Cortex of kidney (tissue), 1 donor: Measurements from ENCODE around the gene DONSON.

Source experiments
- DNase-seq: peaks from one replicate; lab custom pipeline; 2025; lab: John Stamatoyannopoulos, UW

The DONSON gene

GRCh38 chr21:33541105-33541711 is 47.3 kb downstream of the DONSON start:
- DNase-seq, result no peak

- DNase-seq, result no peak
Measured at GRCh38 chr21:33540711-33541104, 47.8 kb downstream of the DONSON start.

GRCh38 chr21:33539616-33540015 is 48.9 kb downstream of the DONSON start:
- no peak for DNase-seq

GRCh38 chr21:33537212-33537611 is 51.3 kb downstream of the DONSON start:
- DNase-seq, result no peak

GRCh38 chr21:33531007-33531406 is 57.5 kb downstream of the DONSON start:
- no peak for DNase-seq
